Neural cell (in vitro differentiated cells): ENCODE measurements around the gene IMPG2.

Source experiments
- EP300 ChIP-seq: fragments of 450-650 bp; conservative IDR thresholded peaks from 2 replicates; pipeline ENCODE4 v1.6.1; 2014; ENCODE audit warnings: antibody characterized with exemption, mild to moderate bottlenecking, moderate library complexity; ENCODE audit not compliant: poor library complexity, severe bottlenecking
- EZH2 ChIP-seq: fragments of 200-600, 300-800 bp; shearing (Covaris generic), sonication (generic); IDR thresholded peaks from 2 replicates; pipeline ENCODE4 v1.6.1; 2014; ENCODE audit warnings: antibody characterized with exemption, low read length, borderline replicate concordance, mild to moderate bottlenecking; ENCODE audit not compliant: insufficient read depth, poor library complexity, severe bottlenecking
- MXI1 ChIP-seq: fragments of 450-650 bp; conservative IDR thresholded peaks from 2 replicates; pipeline ENCODE4 v1.6.1; 2014; ENCODE audit warnings: antibody characterized with exemption, mild to moderate bottlenecking; ENCODE audit not compliant: poor library complexity, severe bottlenecking
- POLR2AphosphoS5 ChIP-seq: IDR thresholded peaks from 2 replicates; pipeline ENCODE4 v1.6.1; 2012
- RAD21 ChIP-seq: fragments of 450-650 bp; conservative IDR thresholded peaks from 2 replicates; pipeline ENCODE4 v1.6.1; 2014; ENCODE audit warnings: antibody characterized with exemption, mild to moderate bottlenecking, moderate library complexity
- TAF1 ChIP-seq: IDR thresholded peaks from 2 replicates; pipeline ENCODE4 v1.6.1; 2012; ENCODE audit warnings: low read depth
- TF ChIP-seq, protein P1 (sequence below): fragments of 450-650 bp; IDR thresholded peaks from 2 replicates; pipeline ENCODE4 v1.5.1; 2014; ENCODE audit warnings: antibody characterized with exemption, mild to moderate bottlenecking, moderate library complexity; ENCODE audit not compliant: poor library complexity, severe bottlenecking
- TF ChIP-seq, protein P2 (sequence below): IDR thresholded peaks from 2 replicates; pipeline ENCODE4 v1.6.1; 2012; ENCODE audit warnings: borderline replicate concordance

DNA sequence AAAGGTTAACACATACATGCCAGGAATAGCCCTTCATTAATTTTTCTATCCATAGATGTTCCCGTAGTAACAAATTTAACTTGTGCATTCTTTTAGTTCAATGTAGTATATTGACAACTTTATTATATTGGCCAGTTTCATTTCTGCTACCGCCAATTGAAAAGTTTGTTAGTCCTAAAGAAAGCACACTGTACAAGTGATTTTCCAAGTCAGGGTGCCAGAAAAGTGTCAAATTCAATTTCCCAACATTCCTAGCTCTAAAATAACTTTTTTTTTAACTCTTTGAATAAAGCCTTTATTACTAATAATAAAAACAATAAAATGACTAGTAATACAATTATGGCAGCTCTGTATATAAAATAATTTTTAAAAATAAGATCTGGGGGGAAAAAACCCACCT is 68.9 kb downstream of the IMPG2 start:
- TF ChIP-seq RAD21 (no peak), EZH2 (no peak), EP300 (no peak), POLR2AphosphoS5 (no peak), TAF1 (no peak), MXI1 (no peak)
- TF ChIP-seq, protein P1, sequence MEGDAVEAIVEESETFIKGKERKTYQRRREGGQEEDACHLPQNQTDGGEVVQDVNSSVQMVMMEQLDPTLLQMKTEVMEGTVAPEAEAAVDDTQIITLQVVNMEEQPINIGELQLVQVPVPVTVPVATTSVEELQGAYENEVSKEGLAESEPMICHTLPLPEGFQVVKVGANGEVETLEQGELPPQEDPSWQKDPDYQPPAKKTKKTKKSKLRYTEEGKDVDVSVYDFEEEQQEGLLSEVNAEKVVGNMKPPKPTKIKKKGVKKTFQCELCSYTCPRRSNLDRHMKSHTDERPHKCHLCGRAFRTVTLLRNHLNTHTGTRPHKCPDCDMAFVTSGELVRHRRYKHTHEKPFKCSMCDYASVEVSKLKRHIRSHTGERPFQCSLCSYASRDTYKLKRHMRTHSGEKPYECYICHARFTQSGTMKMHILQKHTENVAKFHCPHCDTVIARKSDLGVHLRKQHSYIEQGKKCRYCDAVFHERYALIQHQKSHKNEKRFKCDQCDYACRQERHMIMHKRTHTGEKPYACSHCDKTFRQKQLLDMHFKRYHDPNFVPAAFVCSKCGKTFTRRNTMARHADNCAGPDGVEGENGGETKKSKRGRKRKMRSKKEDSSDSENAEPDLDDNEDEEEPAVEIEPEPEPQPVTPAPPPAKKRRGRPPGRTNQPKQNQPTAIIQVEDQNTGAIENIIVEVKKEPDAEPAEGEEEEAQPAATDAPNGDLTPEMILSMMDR = no peak
- TF ChIP-seq, protein P2, sequence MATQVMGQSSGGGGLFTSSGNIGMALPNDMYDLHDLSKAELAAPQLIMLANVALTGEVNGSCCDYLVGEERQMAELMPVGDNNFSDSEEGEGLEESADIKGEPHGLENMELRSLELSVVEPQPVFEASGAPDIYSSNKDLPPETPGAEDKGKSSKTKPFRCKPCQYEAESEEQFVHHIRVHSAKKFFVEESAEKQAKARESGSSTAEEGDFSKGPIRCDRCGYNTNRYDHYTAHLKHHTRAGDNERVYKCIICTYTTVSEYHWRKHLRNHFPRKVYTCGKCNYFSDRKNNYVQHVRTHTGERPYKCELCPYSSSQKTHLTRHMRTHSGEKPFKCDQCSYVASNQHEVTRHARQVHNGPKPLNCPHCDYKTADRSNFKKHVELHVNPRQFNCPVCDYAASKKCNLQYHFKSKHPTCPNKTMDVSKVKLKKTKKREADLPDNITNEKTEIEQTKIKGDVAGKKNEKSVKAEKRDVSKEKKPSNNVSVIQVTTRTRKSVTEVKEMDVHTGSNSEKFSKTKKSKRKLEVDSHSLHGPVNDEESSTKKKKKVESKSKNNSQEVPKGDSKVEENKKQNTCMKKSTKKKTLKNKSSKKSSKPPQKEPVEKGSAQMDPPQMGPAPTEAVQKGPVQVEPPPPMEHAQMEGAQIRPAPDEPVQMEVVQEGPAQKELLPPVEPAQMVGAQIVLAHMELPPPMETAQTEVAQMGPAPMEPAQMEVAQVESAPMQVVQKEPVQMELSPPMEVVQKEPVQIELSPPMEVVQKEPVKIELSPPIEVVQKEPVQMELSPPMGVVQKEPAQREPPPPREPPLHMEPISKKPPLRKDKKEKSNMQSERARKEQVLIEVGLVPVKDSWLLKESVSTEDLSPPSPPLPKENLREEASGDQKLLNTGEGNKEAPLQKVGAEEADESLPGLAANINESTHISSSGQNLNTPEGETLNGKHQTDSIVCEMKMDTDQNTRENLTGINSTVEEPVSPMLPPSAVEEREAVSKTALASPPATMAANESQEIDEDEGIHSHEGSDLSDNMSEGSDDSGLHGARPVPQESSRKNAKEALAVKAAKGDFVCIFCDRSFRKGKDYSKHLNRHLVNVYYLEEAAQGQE = no peak
